Measurements from ENCODE around the gene MACF1.

- no peak for TF ChIP-seq POLR2A (IDR thresholded peaks at IDR 0.05)
- no peak for TF ChIP-seq POLR2AphosphoS5 (IDR thresholded peaks at IDR 0.05)
- no peak for TF ChIP-seq CTCF (IDR thresholded peaks at IDR 0.05)
- TF ChIP-seq EP300 (IDR thresholded peaks at IDR 0.05): no peak
These were observed 300.8 kb downstream of the MACF1 start for GRCh38 chr1:39505289-39505688.
